Measurements from ENCODE around the gene ADGRA3.

The ADGRA3 gene

GRCh38 chr4:22491939-22492338 is 23.9 kb downstream of the ADGRA3 start:
- DNase-seq (ENCODE audit: low read depth), result no peak
- no peak overlapping the region for H3K4me3 ChIP-seq (ENCODE audit: low read length)
- TF ChIP-seq, protein P1, sequence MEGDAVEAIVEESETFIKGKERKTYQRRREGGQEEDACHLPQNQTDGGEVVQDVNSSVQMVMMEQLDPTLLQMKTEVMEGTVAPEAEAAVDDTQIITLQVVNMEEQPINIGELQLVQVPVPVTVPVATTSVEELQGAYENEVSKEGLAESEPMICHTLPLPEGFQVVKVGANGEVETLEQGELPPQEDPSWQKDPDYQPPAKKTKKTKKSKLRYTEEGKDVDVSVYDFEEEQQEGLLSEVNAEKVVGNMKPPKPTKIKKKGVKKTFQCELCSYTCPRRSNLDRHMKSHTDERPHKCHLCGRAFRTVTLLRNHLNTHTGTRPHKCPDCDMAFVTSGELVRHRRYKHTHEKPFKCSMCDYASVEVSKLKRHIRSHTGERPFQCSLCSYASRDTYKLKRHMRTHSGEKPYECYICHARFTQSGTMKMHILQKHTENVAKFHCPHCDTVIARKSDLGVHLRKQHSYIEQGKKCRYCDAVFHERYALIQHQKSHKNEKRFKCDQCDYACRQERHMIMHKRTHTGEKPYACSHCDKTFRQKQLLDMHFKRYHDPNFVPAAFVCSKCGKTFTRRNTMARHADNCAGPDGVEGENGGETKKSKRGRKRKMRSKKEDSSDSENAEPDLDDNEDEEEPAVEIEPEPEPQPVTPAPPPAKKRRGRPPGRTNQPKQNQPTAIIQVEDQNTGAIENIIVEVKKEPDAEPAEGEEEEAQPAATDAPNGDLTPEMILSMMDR (IDR thresholded peaks at IDR 0.05; ENCODE audit: insufficient read depth, low read depth, low read length, missing control alignments), result no peak

DNA sequence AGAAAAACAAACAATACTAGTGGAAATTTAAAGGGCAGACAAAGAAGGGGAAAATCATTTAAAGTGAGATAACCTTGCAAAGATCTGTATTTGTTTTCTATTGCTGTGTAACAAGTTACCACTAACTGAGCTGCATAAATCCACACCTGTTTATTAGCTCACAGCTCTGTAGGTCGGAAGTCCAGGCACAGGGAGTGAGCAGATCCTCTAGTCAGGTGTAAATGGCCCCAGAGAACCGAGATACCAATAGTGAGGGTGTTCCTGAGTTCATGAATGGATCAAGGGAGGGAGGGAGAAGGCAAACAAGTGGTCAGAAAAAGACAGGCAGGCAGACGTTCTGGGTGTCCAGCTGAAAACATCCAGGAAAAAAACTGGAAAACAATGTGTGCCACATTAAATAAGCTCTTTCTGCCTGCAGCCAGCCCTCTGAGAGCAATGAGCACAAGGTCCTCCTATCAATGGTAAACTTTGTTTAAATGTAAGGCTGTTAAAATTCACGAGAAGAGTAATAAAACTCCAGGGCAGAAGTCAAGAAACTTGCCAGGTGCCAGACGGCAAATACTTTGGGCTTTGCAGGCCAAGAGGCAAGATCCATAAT is 25.0 kb downstream of the ADGRA3 start:
- no peak for DNase-seq (ENCODE audit: low read depth)
- TF ChIP-seq, protein P1 (IDR thresholded peaks at IDR 0.05; ENCODE audit: insufficient read depth, low read depth, low read length, missing control alignments), result no peak
- no peak overlapping the region for H3K4me3 ChIP-seq (ENCODE audit: low read length)

DNA sequence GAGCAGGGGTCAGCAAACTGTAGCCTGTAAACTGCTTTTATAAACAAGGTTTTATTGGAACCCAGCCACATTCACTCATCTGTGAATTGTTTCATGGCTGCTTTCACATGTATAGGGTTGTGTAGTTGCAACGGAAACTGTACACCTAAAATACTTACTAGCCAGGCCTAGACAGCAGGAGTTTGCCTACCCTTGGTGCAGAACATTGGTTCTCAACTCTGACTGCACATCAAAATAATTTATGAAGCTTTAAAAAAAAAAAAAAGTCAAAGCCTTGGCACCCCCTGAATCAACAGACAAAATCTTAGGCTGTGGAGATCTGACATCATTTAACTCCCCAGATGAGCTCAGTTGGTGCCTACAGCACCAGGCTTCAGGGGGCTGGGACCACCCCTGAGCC is 27.8 kb downstream of the ADGRA3 start:
- DNase-seq (ENCODE audit: low read depth), result no peak
- TF ChIP-seq, protein P1 (IDR thresholded peaks at IDR 0.05; ENCODE audit: insufficient read depth, low read depth, low read length, missing control alignments), result no peak
- H3K4me3 ChIP-seq (ENCODE audit: low read length), result no peak overlapping the region

GRCh38 chr4:22487328-22487727 is 28.5 kb downstream of the ADGRA3 start:
- no peak overlapping the region for H3K4me3 ChIP-seq (ENCODE audit: low read length)
- DNase-seq (ENCODE audit: low read depth), result no peak
- TF ChIP-seq, protein P1 (IDR thresholded peaks at IDR 0.05; ENCODE audit: insufficient read depth, low read depth, low read length, missing control alignments), result no peak

DNA sequence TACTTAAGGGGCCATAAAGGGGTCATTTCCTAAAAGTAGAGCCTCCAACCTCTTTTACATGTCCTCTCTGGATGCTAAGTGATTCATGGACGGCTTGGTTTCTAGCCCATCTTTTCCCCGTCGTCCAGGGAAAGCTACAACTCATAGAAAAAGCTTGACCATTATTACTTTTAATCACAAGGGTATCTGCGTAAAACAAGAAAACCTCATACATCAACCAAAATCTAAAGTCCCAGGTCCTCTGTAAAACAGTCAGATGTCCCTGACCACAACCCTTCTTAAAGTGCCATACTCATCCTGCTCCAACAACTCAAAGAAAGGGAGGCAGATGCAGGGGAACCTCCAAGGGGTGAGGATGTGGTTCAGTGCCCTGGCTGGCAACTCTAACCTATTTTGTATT is 29.6 kb downstream of the ADGRA3 start:
- DNase-seq (ENCODE audit: low read depth), result no peak
- H3K4me3 ChIP-seq (ENCODE audit: low read length), result no peak overlapping the region
- TF ChIP-seq, protein P1 (IDR thresholded peaks at IDR 0.05; ENCODE audit: insufficient read depth, low read depth, low read length, missing control alignments), result no peak

GRCh38 chr4:22485737-22486136 is 30.1 kb downstream of the ADGRA3 start:
- DNase-seq (ENCODE audit: low read depth), result peak; percentile 57
- TF ChIP-seq, protein P1 (IDR thresholded peaks at IDR 0.05; ENCODE audit: insufficient read depth, low read depth, low read length, missing control alignments), result no peak
- H3K4me3 ChIP-seq (ENCODE audit: low read length), result no peak overlapping the region

- peak; percentile 95 for DNase-seq (ENCODE audit: low read depth)
- no peak overlapping the region for H3K4me3 ChIP-seq (ENCODE audit: low read length)
- TF ChIP-seq, protein P1 (IDR thresholded peaks at IDR 0.05; ENCODE audit: insufficient read depth, low read depth, low read length, missing control alignments), result no peak
Measured at GRCh38 chr4:22483551-22483981, 32.3 kb downstream of the ADGRA3 start.
